Hypothalamus (tissue), 51 donors: ENCODE data around the gene TNFRSF1B.
A peak's percentile ranks its signal among the peaks of the same experiment; 100 is the strongest.

Experiments used
- DNase-seq, 51 donors: peaks; one replicate each; lab custom pipeline; 2025; lab: John Stamatoyannopoulos, UW

The TNFRSF1B gene

DNA sequence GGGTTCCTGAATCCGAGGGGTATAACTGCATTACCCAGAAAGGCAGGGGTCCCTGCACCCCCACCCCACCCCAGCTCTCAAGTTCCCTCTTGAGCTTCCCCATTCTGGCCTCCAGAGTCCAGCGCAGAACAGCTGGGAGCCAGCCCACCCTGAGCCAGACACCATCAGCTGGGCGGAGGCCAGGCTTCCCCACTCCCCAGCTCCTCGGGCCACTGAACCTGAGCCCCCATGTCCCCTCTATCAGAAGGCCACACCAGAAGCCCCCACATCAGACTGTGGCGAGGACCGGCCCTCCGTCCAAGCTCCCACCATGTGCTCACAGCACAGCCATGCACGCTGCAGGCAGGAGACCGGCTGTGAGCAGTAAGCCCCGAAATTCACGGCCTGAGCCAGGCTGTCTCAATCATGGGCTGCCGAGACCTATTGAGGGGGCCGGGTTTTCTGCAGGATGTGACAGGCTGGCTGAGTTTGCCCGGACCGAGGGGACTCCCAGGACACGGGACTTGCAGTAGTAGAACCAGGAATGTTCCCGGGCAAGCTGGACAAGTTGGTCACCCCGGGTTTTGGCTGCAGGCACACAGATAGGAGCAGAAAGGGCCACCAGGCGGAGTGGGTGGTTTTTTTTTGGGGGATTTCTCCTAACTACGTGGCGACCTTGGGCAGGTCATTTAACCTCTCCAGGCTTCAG lies 25.5 kb upstream of the TNFRSF1B start:
- no peak for DNase-seq

DNA sequence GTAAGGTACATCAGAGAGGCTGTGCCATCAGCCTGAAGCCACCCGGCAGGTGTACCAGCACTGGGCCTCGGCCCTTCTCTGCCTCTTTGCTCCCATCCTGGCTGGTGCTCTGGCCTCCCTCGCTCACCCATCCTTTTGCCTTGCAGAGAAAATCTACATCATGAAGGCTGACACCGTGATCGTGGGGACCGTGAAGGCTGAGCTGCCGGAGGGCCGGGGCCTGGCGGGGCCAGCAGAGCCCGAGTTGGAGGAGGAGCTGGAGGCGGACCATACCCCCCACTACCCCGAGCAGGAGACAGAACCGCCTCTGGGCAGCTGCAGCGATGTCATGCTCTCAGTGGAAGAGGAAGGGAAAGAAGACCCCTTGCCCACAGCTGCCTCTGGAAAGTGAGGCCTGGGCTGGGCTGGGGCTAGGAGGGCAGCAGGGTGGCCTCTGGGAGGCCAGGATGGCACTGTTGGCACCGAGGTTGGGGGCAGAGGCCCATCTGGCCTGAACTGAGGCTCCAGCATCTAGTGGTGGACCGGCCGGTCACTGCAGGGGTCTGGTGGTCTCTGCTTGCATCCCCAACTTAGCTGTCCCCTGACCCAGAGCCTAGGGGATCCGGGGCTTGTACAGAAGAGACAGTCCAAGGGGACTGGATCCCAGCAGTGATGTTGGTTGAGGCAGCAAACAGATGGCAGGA lies 24.5 kb upstream of the TNFRSF1B start:
- no peak for DNase-seq

- DNase-seq = peak in 16 of 51 donors; percentile 15 to 43 (median 23)
Observed at GRCh38 chr1:12142891-12143630, 23.7 kb upstream of the TNFRSF1B start.

GRCh38 chr1:12143631-12144155 lies 23.1 kb upstream of the TNFRSF1B start:
- peak in 23 of 51 donors; percentile 11 to 63 (median 35) for DNase-seq

- DNase-seq = no peak
Observed at GRCh38 chr1:12144236-12144635, 22.6 kb upstream of the TNFRSF1B start.

- no peak for DNase-seq
Observed at GRCh38 chr1:12144969-12145368, 21.8 kb upstream of the TNFRSF1B start.

DNA sequence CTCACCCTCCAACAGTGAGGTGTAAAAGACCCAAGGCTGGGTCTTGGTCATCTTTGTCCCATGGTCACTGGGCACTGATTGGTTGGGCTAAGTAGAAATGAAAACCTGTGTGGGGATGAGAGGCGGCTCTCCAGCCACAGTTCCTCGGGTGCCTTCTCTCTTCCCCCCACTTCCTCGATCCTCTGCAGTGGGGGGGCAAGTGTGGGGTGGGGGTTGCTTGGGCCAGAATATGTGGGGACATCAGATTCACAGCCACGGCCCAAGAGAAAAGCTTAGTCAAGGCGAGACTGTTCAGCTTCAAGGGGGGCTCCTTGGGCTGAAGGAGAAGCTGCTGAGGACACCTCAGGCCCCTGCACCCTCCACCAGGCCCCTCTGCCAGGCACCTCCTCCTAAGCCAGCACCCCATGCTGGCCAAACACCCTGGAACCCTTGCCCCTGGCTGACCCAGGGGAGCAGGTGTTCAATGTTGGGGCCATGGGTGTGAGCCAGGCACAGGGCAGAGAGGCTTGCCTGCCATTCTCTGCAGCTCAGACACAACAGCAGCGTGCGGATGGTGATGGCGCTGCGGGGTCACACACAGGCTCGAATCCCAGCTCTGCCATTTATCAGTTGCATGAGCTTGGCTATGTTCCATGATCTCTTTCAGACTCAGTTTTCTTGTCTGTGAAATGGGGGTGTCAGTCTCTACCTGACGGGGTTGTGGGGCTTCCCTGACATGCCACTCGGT lies 21.0 kb upstream of the TNFRSF1B start:
- no peak for DNase-seq

DNA sequence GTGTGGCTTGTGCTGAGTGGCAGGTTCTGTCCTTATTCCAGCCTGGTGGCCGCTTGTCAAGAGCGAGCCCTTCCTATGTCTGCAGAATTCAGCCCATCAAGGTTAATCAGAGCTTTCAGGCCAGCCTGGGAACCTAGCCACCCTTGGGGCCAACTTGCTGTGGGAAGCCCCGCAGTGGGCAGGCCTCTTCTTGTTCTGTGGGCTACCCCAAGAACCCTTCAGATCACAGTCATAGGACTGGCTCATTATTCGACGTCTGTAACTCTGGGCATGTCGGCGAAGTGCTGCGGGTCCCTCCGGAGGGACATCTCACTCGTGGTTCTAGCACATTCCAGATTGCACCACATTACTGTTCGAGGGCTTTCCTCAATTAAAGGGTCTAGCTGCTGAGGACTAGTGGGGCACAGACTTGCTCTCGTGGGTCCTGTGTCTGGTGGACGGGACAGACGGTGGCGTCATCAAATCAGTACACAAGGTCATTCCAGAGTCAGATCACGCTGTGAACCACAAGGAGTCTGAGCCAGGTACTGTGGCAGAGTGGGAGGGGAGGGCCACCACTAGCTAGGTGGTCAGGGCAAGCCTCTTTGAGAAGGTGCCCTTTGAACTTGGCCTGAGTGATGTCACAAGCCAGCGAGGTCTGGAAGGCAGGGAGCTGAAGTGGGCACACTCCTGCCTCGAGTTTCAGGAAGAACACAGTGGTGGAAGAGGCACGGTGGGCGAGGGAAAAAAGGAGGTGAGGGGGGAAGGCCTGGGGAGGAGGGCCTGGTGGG lies 20.3 kb upstream of the TNFRSF1B start:
- no peak for DNase-seq

DNA sequence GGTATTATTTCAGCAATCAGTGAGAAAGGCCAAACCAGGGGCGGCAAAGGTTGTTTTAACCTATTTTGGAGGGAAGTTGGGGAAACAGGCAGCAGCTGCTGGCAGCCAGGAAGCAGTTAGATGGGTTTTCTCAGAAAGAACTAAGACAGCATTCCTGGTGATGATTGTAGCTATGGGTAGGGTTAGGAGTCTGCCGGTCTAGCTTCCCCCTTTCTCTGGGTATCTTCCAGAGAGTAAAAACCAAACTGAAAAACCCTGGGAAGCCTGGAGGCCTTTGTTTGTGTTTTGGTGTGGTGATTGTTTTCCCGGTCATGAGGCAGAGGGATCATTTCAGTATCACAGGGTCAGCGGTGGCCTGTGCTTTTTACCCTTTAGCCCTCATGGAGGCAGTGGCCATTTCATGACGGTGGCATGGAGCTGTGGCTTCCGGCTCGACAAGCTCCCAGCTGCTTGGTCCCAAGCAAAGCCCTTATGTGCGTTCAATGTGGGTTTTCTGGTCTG lies 19.5 kb upstream of the TNFRSF1B start:
- DNase-seq = no peak

GRCh38 chr1:12148160-12148957 lies 18.4 kb upstream of the TNFRSF1B start:
- DNase-seq = no peak

DNA sequence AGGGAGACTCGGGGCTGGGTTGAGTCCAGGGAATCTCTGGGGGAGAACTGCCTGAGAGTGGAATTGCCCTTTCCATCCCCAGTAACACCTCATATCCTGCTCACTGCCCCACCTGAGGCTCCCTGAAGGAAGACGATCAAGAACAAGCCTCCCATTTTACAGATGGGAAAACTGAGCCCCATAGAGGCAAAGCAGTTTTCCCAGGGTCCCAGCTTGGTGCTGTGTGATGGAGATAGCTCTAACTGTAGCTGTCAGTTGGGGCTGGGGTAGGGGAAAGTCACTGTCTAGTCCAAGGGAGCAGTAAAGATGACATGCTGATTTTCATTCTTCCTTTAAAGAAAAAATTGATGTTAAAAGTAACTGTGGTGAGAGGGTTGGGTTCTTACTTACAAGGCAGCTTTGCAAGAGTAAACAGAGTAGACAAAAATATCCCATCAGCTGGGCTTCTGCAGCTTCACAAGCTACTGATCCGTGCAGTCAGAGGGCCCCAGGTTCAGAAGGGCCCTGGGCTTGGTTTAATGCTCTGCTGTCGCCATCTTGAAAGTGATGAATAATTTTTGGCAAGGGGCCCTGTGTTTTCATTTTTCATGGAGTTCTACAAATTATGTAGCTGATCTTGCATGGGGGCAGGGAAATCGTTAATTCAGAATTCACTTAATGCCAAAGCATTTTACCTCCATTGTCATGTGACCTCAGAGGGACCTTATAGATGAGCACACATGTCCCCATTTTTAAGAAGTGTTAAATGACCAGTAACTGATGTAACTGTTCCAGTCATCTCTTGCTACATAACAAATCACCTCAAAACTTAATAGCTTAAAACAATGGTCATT lies 17.6 kb upstream of the TNFRSF1B start:
- no peak for DNase-seq

GRCh38 chr1:12149791-12150175 lies 17.0 kb upstream of the TNFRSF1B start:
- DNase-seq = no peak

DNA sequence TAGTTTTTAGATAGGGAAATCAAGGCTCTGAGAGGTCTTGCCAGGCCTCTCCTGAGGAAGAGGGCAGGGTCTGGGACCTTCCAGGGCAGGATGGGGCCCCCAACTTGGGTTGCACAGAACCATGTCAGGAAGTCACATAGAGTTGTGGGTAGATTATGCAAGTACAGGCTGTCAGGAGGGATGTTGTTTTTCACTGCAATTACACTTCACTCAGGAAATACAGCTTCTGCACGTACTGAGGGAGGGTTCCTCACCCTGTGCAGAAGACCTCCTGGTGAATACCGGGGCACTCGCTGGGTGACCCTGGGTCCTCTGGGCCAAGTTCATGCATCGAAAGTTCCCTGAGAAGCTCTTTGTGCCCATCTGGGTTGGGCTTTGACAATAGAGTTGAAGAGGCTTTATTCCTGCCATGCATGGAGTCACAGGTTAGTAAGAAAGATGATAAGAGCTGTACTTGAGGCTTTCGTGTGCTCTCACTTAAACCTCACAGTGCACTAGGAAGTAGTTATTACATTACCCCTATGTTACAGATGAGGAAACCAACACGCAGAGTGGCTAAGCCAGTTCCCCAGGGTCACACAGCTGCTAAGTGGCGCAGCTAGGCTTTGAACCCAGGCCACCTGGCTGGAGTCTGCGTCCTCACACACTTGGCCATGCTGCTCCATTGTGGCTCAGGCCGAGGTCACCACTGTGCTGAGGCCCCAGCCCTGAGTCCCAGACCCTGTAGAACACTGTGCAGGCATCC lies 16.2 kb upstream of the TNFRSF1B start:
- peak in 1 of 51 donors; percentile 14 for DNase-seq

- no peak for DNase-seq
Observed at GRCh38 chr1:12151465-12151864, 15.3 kb upstream of the TNFRSF1B start.

- no peak for DNase-seq
Observed at GRCh38 chr1:12152113-12152891, 14.5 kb upstream of the TNFRSF1B start.

DNA sequence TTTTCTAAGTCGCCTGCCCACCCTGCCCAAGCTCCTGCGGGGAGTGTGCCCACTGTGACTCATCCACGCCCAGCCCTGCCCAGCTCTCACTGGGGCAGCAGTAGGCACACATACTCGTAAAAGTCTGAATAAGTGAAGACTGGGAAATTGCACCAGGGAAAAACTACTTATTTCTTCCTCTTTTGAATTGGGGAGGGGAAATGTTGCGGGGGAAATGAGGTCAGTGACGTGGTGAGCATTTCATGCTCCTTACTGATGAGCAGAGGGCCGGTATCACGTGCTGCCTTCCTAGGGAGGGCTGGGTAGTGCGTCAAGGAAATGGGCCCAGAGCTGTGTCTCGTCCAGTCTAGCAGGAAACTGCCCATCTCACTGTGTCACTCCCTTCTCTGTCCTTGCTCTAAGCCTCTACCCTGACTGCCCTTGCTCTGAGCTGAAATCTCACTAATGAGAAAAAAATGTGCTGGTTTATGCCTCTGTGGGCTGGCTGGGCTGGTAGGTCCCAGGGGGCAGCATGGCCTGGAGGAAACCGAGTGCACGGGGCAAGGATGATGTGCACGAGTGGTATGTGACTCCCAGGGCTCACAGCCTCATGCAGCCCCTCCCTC lies 13.5 kb upstream of the TNFRSF1B start:
- DNase-seq = peak in 19 of 51 donors; percentile 8 to 51 (median 28)
